ENCODE data around the gene BAG5.
"Not testable (repeated sequence)": the region's sequence is repeated elsewhere in the genome, so short reads cannot be mapped to it uniquely, and the experiment has no call there.

The BAG5 gene

GRCh38 chr14:103533137-103533998, 29.1 kb downstream of the BAG5 start:
- peak; percentile 16 for DNase-seq

GRCh38 chr14:103532216-103533136, 30.0 kb downstream of the BAG5 start:
- DNase-seq: no peak

GRCh38 chr14:103531421-103532215, 30.8 kb downstream of the BAG5 start:
- DNase-seq: no peak

- no peak for DNase-seq
These were observed 31.6 kb downstream of the BAG5 start for GRCh38 chr14:103530831-103531230.

GRCh38 chr14:103530390-103530789, 32.1 kb downstream of the BAG5 start:
- no peak for DNase-seq

- no peak for DNase-seq
These were observed 32.8 kb downstream of the BAG5 start for GRCh38 chr14:103529383-103530365.

- DNase-seq: peak; percentile 85
These were observed 33.7 kb downstream of the BAG5 start, which contains the start of gene TRMT61A for GRCh38 chr14:103528587-103529382. Gene TRMT61A, plus strand, starts transcription at chr14:103529196. Its CDS starts 783 bp downstream, at chr14:103529979.

- peak; percentile 55 for DNase-seq
These were observed 34.3 kb downstream of the BAG5 start for GRCh38 chr14:103528146-103528586.

GRCh38 chr14:103527408-103528145, 34.9 kb downstream of the BAG5 start:
- no peak for DNase-seq

GRCh38 chr14:103526914-103527248, 35.6 kb downstream of the BAG5 start:
- no peak for DNase-seq

- no peak for DNase-seq
These were observed 36.1 kb downstream of the BAG5 start for GRCh38 chr14:103526247-103526913.

- not testable (repeated sequence) for DNase-seq
These were observed 36.8 kb downstream of the BAG5 start for GRCh38 chr14:103525430-103526246.

- no peak for DNase-seq
These were observed 38.2 kb downstream of the BAG5 start for GRCh38 chr14:103524002-103524935.

- no peak for DNase-seq
These were observed 38.9 kb downstream of the BAG5 start for GRCh38 chr14:103523575-103523954.

- peak; percentile 93 for DNase-seq
These were observed 39.5 kb downstream of the BAG5 start, which contains the start of gene CKB for GRCh38 chr14:103522649-103523574. Gene CKB, minus strand, starts transcription at chr14:103522830. Its CDS starts 337 bp downstream, at chr14:103522493.

Data from retina (tissue), 1 donor.